ENCODE data around the gene FAR2.
"Not testable (repeated sequence)": the region's sequence is repeated elsewhere in the genome, so short reads cannot be mapped to it uniquely, and the experiment has no call there.

FAR2 gene

GRCh38 chr12:29346769-29347421, 197.8 kb downstream of the FAR2 start:
- no peak for FAIRE-seq

DNA sequence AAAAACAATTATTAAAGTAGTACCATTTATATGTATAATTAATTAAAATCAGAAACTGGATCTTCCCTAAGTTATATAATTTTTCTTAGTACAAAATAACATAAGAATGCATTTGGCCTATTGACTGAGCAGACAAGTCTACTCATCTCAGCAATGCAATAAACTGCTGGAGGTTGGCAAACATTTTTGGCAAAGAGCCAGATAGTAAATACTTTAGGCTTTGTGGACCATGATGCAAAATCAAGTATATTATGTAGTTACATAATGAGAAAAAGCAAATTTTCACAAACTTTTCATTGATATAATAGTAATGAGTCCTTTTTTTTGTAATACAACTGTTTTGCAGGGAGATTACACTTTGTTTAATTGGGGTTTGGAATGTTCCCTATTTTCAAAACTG, 201.0 kb downstream of the FAR2 start:
- no peak for FAIRE-seq

DNA sequence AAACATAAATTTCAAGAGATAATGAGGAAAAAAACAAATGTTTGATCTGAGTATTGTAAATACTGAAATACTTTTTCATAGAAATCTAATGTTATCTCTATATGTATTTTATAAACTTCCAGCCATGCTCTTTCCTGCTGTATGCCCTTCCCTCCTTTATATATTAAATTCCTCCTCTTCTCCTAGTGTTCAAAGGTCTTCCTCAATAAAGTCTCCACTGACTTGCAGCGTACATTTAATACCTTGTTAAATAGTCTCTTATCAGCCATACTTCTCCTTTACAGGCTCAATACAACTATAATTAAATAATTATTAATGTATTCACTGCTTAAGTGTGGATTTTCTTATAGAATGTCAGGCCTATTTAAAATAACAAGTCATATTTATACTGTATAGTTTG, 205.9 kb downstream of the FAR2 start:
- no peak for FAIRE-seq

DNA sequence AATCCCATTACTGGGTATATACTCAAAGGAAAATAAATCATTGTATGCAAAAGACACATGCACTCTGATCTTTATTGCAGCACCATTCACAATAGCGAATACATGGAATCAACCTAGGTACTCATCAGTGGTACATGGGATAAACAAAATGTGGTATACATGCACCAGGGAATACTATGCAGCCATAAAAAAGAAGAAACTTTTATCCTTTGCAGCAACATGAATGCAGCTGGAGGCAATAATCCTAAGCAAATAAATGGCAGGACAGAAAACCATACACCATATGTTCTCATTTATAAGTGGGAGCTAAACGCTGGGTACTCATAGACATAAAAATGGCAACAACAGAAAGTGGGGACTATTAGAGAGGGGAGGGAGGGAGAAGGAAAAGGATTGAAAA, 216.0 kb downstream of the FAR2 start:
- FAIRE-seq, result no peak

DNA sequence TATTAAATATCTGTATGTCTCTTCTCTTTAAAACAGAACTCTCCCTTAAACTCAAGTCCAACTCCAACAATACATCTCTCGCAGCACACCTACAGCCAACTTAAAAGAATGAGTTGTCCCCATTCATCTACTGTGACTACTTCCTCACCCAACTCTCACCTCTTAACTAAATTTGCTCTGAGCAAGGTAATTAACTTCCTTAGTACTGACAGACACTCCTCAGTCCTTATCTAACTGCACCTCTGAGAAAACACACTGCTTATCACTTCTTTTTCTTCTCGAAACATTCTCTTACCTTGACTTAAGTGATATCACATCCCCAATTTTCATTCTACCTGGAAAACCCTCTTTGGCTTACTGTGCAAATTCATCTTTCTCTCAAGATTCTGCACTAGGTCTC, 224.9 kb downstream of the FAR2 start:
- no peak for FAIRE-seq

GRCh38 chr12:29374913-29375312, 225.8 kb downstream of the FAR2 start:
- no peak for FAIRE-seq

- no peak for FAIRE-seq
These were observed 227.0 kb downstream of the FAR2 start for GRCh38 chr12:29376118-29376517.

DNA sequence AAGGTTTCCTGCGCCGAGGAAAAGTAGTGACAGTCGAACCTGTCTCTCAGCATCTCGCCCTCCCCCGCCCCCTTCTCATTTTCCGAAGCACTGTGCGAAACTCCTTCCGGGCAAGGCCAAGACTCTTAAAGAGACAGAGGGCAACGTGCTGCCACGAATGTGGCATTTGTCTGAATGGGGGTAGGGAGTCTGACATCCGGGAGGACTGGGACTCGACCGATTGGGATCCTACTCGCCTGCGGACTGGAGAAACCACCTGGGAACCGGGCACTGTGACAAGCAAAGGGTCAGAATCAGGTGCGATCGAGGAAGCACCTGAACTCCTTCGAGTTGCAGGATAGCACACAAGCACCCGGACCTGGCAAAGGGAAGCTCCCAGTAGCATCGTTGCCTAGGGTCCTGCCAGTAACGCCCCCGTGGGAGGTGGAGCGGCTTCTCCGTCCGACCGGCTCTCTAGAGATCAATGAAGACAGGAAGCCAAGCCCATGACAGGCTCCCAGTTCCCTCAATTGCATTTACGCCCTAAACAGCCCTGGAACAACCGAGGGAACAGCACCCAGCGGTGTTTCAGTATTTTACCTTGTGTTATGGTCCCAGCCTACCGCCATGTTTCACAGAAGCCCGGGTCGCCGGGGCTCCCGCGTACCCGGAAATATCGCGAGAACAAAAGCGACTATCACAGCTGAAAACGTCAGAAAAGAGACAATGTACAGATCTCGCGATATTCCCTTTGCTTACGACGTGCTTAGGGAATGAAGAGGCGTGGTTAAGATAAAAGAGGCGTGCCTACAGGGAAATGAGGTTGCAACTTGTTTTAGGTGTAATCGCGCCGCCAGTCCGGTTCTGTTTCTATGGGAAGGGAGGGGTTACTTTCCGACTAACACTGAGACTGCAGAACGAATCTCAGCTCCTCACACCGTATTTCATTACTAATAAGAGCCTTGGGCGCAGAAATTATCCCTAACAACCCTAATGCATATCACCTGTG, 231.8 kb downstream of the FAR2 start, which contains the start of gene ERGIC2:
ERGIC2 (minus strand) TSS at position 637 of the 988 bp plus-strand sequence. CDS start 9,539 bp downstream, outside the sequence.
- FAIRE-seq, result peak; percentile 98

- no peak for FAIRE-seq
These were observed 233.2 kb downstream of the FAR2 start for GRCh38 chr12:29382251-29382650.

GRCh38 chr12:29385194-29385593, 236.1 kb downstream of the FAR2 start:
- FAIRE-seq, result not testable (repeated sequence)
